SK-N-DZ (cell line): ENCODE data around the gene FIGNL1. TPM values are rescaled to one million over a fixed set of nuclear protein-coding genes. Genes with fewer than 3 reads are reported as not detected.
A peak's percentile ranks its signal among the peaks of the same experiment; 100 is the strongest.

Source experiments
- DNase-seq: peaks from one replicate; pipeline ENCODE4 v3.0.0-alpha.2; 2015; ENCODE audit warnings: low spot score
- polyA plus RNA-seq, 2 experiments: library from polyadenylated mRNA; depleted of rRNA; stranded (reverse); fragments of >200 nt; gene quantifications; 2 replicates each; pipeline ENCODE4 v1.2.3, GENCODE V29; 2014

FIGNL1 gene
- 45.8 and 50.9 TPM in 2 replicates for polyA plus RNA-seq (2014; cell fraction: cytosol; rRNA removed)
- polyA plus RNA-seq (2014; cell fraction: nucleus; rRNA removed), result 49.9 and 57.5 TPM in 2 replicates

DNA sequence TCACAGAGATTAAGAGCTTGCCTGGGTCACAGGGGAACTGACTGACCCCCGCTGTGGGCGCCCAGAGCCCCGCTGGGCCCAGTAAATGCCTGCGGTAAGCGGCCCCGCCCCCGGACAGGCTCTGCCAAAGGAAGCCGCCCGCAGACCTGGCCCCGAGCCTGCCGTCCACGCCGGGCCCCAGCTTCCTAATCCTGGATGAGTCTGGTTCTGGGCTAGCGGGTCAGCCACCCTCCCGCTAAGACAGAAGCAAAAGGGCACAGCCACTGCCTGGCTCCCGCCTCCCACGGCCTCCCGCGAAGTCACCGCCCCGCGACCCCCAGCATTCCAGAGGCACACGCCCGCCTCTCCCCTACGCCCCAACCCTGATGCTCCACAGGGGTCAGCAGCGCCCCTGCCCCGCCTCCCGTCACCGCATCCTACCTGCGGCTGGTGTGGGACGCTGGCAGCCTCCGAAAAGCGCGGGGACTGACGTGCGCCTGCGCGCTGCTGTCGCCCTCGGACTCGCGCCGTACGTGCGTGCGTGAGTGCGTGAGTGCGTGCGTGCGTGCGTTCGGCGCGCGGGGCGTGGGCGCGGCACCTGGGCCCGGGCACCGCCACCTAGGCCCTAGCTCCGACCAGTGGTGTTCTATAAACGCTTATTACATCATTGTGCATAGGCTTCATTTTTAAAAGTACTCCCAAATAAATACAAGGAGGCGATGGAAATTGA, at the start of gene FIGNL1:
FIGNL1 (minus strand) TSS at position 470 of the 709 bp plus-strand sequence. CDS start 3,063 bp downstream, outside the sequence.
- DNase-seq, result peak; percentile 83

DNA sequence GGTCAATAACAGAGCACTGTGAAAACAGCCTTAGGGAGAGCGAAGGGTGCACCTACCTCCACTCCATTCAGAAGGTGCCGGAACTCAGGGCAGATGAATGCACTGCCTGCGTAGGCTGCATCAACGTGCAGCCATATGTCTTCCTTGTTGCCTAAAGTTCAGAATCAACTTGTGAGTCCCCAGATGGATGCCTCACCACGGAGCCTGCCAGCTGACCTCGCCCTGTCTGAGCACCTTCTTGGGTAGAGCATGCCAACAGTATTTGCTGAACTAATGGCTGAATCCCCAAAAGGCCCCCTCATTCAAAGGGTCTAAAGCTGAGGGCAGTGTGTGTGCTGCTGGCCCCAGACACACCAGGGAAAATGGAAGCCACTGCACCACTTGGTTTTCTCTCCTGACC, 48.9 kb upstream of the FIGNL1 start:
- DNase-seq, result no peak

DNA sequence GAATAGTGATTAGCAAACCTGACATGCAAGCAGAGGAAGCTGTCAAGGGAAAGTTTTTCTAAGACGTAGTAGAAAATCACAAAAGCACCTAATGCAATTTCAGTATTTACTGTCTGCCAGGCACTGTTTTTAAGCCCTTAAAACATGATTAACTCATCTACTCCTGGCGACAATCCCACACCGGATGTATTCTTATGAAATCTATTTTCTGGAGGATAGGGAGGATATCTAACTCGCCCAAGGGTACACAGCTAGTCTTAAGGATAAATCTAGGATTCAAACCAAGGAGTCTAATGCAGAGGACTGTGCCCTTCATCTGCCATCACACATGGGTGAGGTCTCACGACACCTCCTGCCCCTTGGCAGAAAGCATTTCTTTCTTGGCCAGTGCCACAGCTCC, 47.8 kb upstream of the FIGNL1 start:
- no peak for DNase-seq

- DNase-seq, result no peak
Measured at GRCh38 chr7:50497068-50497642, 47.0 kb upstream of the FIGNL1 start.

DNA sequence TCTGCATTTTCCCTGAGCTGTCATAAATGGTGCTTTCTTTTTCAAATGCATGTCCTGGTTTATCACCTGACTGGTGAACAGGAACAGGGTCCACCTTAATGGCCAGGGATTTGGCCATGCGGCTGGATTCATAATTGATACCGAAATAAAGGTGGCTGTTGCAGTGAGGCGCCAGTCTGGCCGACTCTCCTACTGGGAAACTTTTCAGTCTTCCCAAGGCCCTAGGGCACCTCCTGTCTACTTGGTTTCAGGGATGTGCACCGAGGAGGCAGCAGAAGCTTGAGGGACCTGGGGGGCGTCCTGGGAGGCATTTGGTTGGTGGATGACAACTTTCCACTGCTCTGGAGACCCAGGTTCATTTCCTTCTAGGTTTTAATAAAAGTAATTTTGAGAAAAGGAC, 46.4 kb upstream of the FIGNL1 start:
- DNase-seq, result no peak

GRCh38 chr7:50495746-50496145, 45.6 kb upstream of the FIGNL1 start:
- DNase-seq, result no peak

- no peak for DNase-seq
Measured at GRCh38 chr7:50492770-50493519, 42.8 kb upstream of the FIGNL1 start.

- no peak for DNase-seq
Measured at GRCh38 chr7:50491943-50492342, 41.8 kb upstream of the FIGNL1 start.

DNA sequence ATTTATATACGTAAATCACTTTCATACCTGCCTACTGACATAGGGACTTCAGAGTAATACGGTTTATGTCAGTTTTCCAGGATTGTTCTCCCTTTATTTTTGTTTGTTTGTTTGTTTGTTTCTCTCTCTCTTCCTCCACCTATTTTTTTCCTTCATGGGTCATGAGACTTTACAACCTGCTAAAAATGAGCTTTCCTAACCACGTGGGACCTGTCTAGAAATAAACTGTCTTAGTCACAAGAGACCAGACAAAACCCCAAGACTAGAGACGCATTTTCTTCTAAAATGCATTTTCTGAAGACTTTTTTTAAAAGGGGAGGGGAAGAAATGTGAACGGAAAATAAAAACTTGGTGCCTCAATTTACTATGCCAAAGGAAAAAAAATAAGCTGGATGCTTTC, 41.1 kb upstream of the FIGNL1 start:
- DNase-seq, result no peak

- no peak for DNase-seq
Measured at GRCh38 chr7:50488379-50488778, 38.2 kb upstream of the FIGNL1 start.

DNA sequence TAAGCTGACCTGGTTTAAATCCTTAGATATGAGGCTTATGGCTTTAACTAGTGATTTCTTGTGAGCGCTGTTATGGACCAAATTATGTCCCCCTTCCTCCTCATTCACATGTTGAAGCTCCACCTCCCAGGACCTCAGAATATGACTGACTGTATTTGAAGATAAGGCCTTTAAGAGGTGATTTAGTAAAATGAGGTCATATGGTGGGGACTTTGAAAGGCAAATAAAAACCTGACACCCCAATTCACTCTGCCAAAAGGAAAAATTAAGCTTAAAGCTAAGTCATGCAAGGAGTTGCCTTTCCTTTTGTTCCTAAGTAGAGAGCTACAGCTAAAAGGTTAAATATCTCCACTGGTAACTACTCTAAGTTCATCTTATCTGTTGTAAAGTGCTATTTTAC, 36.4 kb upstream of the FIGNL1 start:
- DNase-seq, result no peak

GRCh38 chr7:50481867-50482266, 31.7 kb upstream of the FIGNL1 start:
- DNase-seq, result no peak

DNA sequence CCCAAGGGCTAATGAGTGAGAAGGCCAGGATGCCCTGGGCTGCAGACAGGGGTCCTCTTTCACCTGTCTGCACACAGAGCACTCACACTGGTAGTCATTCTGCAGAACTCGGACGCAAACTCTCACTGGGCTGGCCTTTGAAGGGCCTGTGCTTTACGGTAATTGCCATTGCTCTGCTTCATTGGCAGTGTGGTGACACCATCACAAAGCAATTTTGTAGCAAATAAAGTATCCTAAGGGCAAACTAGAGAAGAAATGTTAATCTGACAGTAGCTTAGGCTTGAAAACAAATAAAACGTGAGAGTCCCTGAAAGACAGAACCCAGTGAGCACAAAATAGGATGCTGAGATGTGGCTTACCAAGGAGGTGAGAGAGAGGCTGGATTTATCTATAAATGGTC, 30.6 kb upstream of the FIGNL1 start:
- DNase-seq, result no peak

DNA sequence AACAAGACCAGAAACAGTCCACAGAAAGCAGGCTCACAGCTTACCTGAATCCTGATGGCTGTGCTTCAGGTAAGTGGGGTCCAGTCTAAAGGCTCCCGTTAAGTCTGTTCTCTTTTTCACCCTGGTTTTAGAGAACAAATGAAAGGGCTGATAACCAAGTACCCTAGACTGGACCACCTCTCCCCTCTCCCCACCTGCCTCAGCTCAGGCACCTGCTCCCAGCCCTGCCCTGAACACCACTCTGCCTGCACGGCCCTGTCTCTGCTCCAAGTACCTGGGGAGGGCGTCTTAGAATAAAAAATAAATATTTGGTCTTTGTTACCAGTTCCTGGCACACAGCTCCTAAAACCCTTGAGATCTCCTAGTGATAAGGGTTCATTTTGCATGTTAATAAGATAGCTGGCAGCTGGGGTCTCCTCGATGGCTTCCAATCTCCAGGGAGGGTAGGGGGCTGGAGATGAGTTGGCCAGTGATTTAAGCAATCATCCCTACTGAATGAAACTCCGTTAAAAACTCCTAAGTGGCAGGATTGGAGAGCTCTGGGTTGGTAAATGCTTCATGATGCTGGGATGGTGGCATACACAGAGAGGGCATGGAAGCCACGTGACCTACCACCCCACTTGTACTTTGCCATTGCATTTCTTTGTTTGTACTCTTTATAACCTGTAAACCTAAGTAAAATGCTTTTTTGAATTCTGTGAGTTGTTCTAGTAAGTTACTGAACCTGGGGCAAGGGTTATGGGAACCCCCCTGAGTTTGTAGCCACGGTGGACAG, 29.8 kb upstream of the FIGNL1 start:
- no peak for DNase-seq

DNA sequence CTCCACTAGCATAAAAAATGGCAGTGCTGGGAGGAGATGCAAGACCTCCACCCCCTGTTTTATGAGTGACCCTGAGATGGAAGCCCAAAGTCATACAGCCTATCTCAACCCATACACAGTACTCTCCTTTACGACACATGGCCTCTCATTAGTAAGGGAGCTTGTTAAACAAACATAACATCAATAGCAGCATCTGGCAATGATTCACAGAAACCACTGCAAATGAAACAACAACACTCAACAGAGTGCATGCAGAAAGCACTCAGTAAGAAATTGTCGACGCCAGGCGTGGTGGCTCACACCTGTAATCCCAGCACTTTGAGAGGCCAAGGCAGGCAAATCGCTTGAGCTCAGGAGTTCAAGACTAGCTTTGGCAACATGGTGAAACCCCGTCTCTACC, 27.5 kb upstream of the FIGNL1 start:
- no peak for DNase-seq

DNA sequence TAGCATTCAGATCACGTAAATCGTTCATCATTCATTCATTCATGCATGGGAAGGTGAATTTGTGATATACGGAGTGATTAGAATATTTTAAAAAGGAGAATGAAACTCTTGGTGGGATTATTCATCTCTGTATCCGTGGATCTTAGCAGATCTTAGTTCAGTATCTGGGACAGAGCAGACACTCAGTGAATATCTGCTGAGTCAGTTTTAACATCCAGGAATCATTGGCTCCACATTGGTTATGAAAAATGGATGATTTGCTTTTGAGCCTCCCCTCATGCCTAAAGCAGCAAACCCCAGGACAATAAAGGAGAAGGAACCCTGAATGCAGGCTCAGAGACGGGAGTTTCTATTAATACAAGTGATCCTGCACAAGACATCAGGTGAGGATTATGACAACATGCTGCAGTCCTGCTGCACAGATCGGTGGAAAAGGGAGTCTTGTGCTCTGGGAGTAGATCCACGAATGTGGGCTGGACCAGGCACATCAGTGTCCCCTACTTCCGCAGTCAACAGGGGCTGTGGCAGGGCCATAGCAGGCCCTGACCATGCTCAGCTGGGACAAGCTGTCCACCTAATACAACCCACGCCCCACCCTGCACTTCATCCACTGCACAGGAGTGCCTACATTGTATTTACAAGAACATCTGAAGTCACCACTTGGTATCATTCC, 26.9 kb upstream of the FIGNL1 start:
- DNase-seq, result no peak

DNA sequence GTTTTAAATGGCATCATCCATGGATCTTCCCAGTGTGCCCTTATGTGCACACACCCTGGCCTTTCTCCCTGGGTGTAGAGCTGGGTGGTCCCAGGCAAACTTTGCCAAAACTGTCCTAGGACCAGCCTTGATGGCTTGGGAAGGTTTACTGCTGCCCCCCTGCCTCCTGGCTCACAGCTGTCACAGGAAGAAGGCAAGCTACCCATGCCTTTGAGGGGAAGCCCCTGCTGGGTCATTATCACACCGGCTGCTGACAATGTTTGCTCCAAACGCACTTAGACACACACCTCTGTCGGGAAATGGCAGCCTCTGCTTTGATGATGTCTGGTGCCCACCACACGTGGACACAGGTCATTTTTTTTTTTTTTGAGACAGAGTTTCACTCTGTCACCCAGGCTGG, 25.2 kb upstream of the FIGNL1 start:
- DNase-seq, result no peak

GRCh38 chr7:50474382-50475160, 24.4 kb upstream of the FIGNL1 start:
- DNase-seq, result no peak

- DNase-seq, result no peak
Measured at GRCh38 chr7:50473531-50473930, 23.4 kb upstream of the FIGNL1 start.

DNA sequence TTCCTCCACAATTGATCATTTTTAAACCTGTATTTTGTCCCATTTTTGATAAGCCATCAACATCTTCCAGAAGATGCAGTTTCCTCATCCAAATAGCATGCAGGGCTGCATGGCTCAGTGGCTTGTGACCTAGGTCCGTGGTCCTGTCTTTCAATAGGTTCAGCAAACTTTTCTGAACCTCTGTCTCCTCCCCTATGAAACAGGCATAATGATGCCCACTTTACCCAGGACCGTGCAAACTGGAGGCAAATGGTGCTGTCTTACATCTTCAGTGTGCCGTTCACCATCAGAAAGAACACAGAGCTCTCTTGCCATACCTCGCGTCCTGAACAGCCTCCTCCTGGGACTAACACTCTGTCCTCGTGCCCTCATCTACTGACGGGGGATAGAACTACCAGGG, 22.3 kb upstream of the FIGNL1 start:
- no peak for DNase-seq

GRCh38 chr7:50471970-50472369, 21.8 kb upstream of the FIGNL1 start:
- DNase-seq, result no peak
